Spleen (tissue), 11 donors: ENCODE results near the gene SLC29A3. TPM values are rescaled to one million over a fixed set of nuclear protein-coding genes. Genes with fewer than 3 reads are reported as not detected.

Source experiments
- DNase-seq: peaks from one replicate; pipeline ENCODE4 v3.0.0-alpha.2; 2020
- H3K27ac ChIP-seq, 8 donors: fragments of 200-600 bp; sonication (generic) in 7 of 8; 1 replicate in 4 of 8; 2 replicates in 4 of 8; pipeline versions ENCODE4 v1.5.0 to v1.8.0; 2016 to 2021; ENCODE audit warnings: inconsistent platforms in 4 of 8, mild to moderate bottlenecking in 4 of 8, moderate library complexity in 1 of 8
- H3K27me3 ChIP-seq, 7 donors: fragments of 200-600 bp; sonication (generic) in 6 of 7; replicated peaks in 1 of 7; 1 replicate in 4 of 7; 2 replicates in 3 of 7; pipeline versions ENCODE4 v1.5.0 to v1.8.0; 2016 to 2021; ENCODE audit warnings: inconsistent platforms in 3 of 7, mild to moderate bottlenecking in 1 of 7
- H3K36me3 ChIP-seq, 6 donors: fragments of 200-600 bp; sonication (generic) in 5 of 6; 1 replicate in 4 of 6; 2 replicates in 2 of 6; pipeline versions ENCODE4 v1.5.0 to v1.8.0; 2016 to 2021; ENCODE audit warnings: inconsistent platforms in 2 of 6
- H3K4me1 ChIP-seq, 6 donors: fragments of 200-600 bp; sonication (generic) in 5 of 6; 1 replicate in 3 of 6; 2 replicates in 3 of 6; pipeline versions ENCODE4 v1.5.0 to v1.8.0; 2016 to 2021; ENCODE audit warnings: inconsistent platforms in 3 of 6
- H3K4me3 ChIP-seq, 8 donors: fragments of 200-600 bp; sonication (generic) in 7 of 8; 1 replicate in 4 of 8; 2 replicates in 4 of 8; pipeline versions ENCODE4 v1.5.0 to v1.8.0; 2016 to 2021; ENCODE audit warnings: inconsistent platforms in 4 of 8, mild to moderate bottlenecking in 4 of 8, moderate library complexity in 2 of 8
- H3K9me3 ChIP-seq, 8 donors: fragments of 200-600 bp; sonication (generic) in 7 of 8; 1 replicate in 4 of 8; 2 replicates in 4 of 8; pipeline versions ENCODE4 v1.5.0 to v1.8.0; 2016 to 2021; ENCODE audit warnings: inconsistent platforms in 4 of 8
- POLR2A ChIP-seq, 3 donors: fragments of 450-650 bp; IDR thresholded peaks; one replicate each; pipeline ENCODE4 v1.5.1; 2017; ENCODE audit warnings: antibody characterized with exemption in 3 of 3, mild to moderate bottlenecking in 1 of 3
- POLR2AphosphoS5 ChIP-seq, 3 donors: sonication (generic); formaldehyde crosslinking; IDR thresholded peaks; one replicate each; pipeline ENCODE4 v1.5.1; 2017; ENCODE audit warnings: antibody characterized with exemption in 3 of 3
- WGBS, 5 donors: extraction: QIAGEN DNeasy Blood & Tissue Kit in 3 of 5; methylation state at CpG; one replicate each; pipeline versions ENCODE4 v1.1.5 to v1.1.7; 2013 to 2018; 5-methylcytosine and 5-hydroxymethylcytosine counted together
- intact Hi-C: fragments of 100-400 bp; cut with DNase I; formaldehyde crosslinking; loops from one replicate; pipeline ENCODE4 v1.15.0; 2023; ENCODE audit warnings: low total_unique reads
- polyA plus RNA-seq, 3 donors: library from polyadenylated mRNA; stranded (reverse); fragments of 200-250 nt; gene quantifications; one replicate each; pipeline ENCODE4 v1.2.1, GENCODE V29; 2013
- total RNA-seq, 7 donors: library from RNA; depleted of rRNA in 3 of 7; stranded (reverse); fragments of >200 nt in 3 of 7; fragmentation: NEBNext Ultra II Directional in 4 of 7; extraction: Animal tissue kit (Norgen Biotek cat#: 25700) in 4 of 7; gene quantifications; one replicate each; pipeline versions ENCODE4 v1.1.0 to v1.2.1, GENCODE V29; 2016 to 2021
- TF ChIP-seq, protein P1 (sequence below), 11 experiments: fragments of 200-600 bp in 7 of 11; fragments of 450-650 bp in 4 of 11; sonication (generic) in 4 of 11; IDR thresholded peaks in 8 of 11; conservative IDR thresholded peaks in 3 of 11; 1 replicate in 7 of 11; 2 replicates in 4 of 11; pipeline versions ENCODE4 v1.4.0 to v1.8.0; 2016 to 2021; ENCODE audit warnings: antibody characterized with exemption in 11 of 11, inconsistent platforms in 4 of 11, mild to moderate bottlenecking in 1 of 11
- donor health status: healthy with polysubstance abuse.
- donor health status: DM: no; HTN: no; CAD: no; lungs with moderate emphysema.
- donor health status: DM: no; HTN: no; CAD: no.
- donor health status: Bipolar disorder and iron deficiency.
- donor health status: healthy.
- donor health status: DM: no; HTN: no; CAD: no.
- donor health status: DM: yes; HTN: yes; CAD: no.

SLC29A3 gene
- total and polyA plus RNA-seq, 10 donors: 3.3 to 15.6 (median 7.7) TPM

DNA sequence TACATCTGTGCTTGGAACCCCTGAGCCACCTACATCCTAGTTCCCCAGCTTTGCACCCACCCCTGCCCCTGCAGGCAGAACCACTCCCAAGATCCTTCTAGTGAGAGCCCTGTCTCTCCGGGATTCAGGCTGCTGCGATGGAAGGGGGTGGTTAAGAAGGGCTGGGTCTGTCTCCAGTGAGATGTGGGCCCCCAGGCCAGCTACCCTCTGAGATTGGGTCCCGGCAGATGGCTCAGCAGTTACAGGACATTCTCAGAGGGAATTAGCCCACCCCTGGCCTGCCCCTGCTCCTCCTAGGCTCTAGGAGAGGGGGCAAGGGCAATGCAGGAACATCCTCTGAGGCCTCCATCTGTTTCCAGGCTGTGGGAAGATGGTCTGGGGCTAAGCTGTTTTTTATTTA is 27.7 kb downstream of the SLC29A3 start:
- Histone ChIP-seq H3K36me3 (peaks cover 0 to 13% (median 0%) of the 10 kb centered on the region in 6 donors), H3K27ac (no peak overlapping the region), H3K4me3 (no peak overlapping the region), H3K9me3 (no peaks in the 10 kb centered on the region), H3K27me3 (no peaks in the 10 kb centered on the region), H3K4me1 (peaks cover 0 to 37% (median 13%) of the 10 kb centered on the region in 6 donors)
- DNase-seq: no peak
- WGBS, 5 donors: 57 to 74% (median 62%) methylated on average over 1 to 3 of the region's 3 CpGs
- intact Hi-C loops: no loop called here
- TF ChIP-seq, protein P1, sequence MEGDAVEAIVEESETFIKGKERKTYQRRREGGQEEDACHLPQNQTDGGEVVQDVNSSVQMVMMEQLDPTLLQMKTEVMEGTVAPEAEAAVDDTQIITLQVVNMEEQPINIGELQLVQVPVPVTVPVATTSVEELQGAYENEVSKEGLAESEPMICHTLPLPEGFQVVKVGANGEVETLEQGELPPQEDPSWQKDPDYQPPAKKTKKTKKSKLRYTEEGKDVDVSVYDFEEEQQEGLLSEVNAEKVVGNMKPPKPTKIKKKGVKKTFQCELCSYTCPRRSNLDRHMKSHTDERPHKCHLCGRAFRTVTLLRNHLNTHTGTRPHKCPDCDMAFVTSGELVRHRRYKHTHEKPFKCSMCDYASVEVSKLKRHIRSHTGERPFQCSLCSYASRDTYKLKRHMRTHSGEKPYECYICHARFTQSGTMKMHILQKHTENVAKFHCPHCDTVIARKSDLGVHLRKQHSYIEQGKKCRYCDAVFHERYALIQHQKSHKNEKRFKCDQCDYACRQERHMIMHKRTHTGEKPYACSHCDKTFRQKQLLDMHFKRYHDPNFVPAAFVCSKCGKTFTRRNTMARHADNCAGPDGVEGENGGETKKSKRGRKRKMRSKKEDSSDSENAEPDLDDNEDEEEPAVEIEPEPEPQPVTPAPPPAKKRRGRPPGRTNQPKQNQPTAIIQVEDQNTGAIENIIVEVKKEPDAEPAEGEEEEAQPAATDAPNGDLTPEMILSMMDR (IDR thresholded peaks at IDR 0.05 in 8 of 11, conservative IDR thresholded peaks at IDR 0.05 in 3 of 11): no peak
- no peak for TF ChIP-seq POLR2A (IDR thresholded peaks at IDR 0.05)
- no peak for TF ChIP-seq POLR2AphosphoS5 (IDR thresholded peaks at IDR 0.05)

- Histone ChIP-seq H3K9me3 (no peaks in the 10 kb centered on the region), H3K27me3 (no peaks in the 10 kb centered on the region), H3K4me1 (peaks cover 0 to 39% (median 12%) of the 10 kb centered on the region in 6 donors), H3K36me3 (peaks cover 0 to 24% (median 0%) of the 10 kb centered on the region in 6 donors), H3K4me3 (no peak overlapping the region), H3K27ac (no peak overlapping the region)
- intact Hi-C loops: no loop called here
- no peak for DNase-seq
- TF ChIP-seq, protein P1 (IDR thresholded peaks at IDR 0.05 in 8 of 11, conservative IDR thresholded peaks at IDR 0.05 in 3 of 11): no peak
- no peak for TF ChIP-seq POLR2A (IDR thresholded peaks at IDR 0.05)
- no peak for TF ChIP-seq POLR2AphosphoS5 (IDR thresholded peaks at IDR 0.05)
- WGBS, 5 donors: 79 to 93% (median 80%) methylated on average over 13 to 14 of the region's 14 CpGs
Observed at GRCh38 chr10:71347587-71348395, 28.7 kb downstream of the SLC29A3 start.

DNA sequence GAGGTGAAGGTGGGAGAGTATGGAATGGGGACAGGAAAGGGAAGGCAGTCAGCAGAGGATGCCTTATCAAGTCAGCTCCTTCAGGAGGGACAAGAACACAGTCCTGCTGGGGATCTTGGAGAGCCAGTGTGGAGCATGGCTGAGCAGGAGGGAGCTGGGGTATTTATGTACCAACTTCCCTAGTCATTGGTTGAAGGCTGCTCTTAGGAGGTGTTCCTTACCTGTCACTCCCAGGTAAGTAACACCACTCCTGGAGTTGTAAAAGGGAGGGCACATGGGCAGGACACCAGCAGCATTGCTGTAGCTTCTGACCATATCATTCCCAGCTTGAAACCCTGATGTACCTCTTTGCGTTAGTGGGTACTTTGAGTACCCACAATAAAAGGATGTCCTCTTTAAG is 29.8 kb downstream of the SLC29A3 start:
- Histone ChIP-seq H3K4me1 (peaks cover 0 to 29% (median 4%) of the 10 kb centered on the region in 6 donors), H3K27me3 (no peaks in the 10 kb centered on the region), H3K27ac (no peak overlapping the region), H3K36me3 (peaks cover 0 to 35% (median 0%) of the 10 kb centered on the region in 6 donors), H3K4me3 (no peak overlapping the region), H3K9me3 (no peaks in the 10 kb centered on the region)
- intact Hi-C loops: no loop called here
- no peak for DNase-seq
- 85 to 100% (median 98%) methylated on average over 1 of the region's 1 CpG for WGBS, 5 donors
- TF ChIP-seq POLR2AphosphoS5 (IDR thresholded peaks at IDR 0.05) (no peak), POLR2A (IDR thresholded peaks at IDR 0.05) (no peak)
- TF ChIP-seq, protein P1 (IDR thresholded peaks at IDR 0.05 in 8 of 11, conservative IDR thresholded peaks at IDR 0.05 in 3 of 11): no peak

- Histone ChIP-seq H3K27me3 (no peaks in the 10 kb centered on the region), H3K9me3 (no peaks in the 10 kb centered on the region), H3K36me3 (peaks cover 0 to 40% (median 0%) of the 10 kb centered on the region in 6 donors), H3K27ac (no peak overlapping the region), H3K4me3 (no peak overlapping the region), H3K4me1 (peaks cover 0 to 24% (median 0%) of the 10 kb centered on the region in 6 donors)
- WGBS, 5 donors: 89 to 98% (median 96%) methylated on average over 7 of the region's 7 CpGs
- intact Hi-C loops: no loop called here
- TF ChIP-seq POLR2AphosphoS5 (IDR thresholded peaks at IDR 0.05): no peak
- no peak for TF ChIP-seq POLR2A (IDR thresholded peaks at IDR 0.05)
- TF ChIP-seq, protein P1 (IDR thresholded peaks at IDR 0.05 in 8 of 11, conservative IDR thresholded peaks at IDR 0.05 in 3 of 11): no peak
- DNase-seq: no peak
Observed at GRCh38 chr10:71349406-71349805, 30.3 kb downstream of the SLC29A3 start.
